HG03575 (cell line): ENCODE results near the gene DCAF10.
"Not testable (repeated sequence)": the region's sequence is repeated elsewhere in the genome, so short reads cannot be mapped to it uniquely, and the experiment has no call there.

ENCODE experiments used
- ATAC-seq: cut with Tn5 transposase; IDR thresholded peaks from one replicate; pipeline ENCODE4 v1.9.1; 2021; ENCODE audit not compliant: unreplicated experiment, insufficient number of reproducible peaks, low FRiP score; ENCODE audit errors: extremely low read depth

DCAF10 gene, protein sequence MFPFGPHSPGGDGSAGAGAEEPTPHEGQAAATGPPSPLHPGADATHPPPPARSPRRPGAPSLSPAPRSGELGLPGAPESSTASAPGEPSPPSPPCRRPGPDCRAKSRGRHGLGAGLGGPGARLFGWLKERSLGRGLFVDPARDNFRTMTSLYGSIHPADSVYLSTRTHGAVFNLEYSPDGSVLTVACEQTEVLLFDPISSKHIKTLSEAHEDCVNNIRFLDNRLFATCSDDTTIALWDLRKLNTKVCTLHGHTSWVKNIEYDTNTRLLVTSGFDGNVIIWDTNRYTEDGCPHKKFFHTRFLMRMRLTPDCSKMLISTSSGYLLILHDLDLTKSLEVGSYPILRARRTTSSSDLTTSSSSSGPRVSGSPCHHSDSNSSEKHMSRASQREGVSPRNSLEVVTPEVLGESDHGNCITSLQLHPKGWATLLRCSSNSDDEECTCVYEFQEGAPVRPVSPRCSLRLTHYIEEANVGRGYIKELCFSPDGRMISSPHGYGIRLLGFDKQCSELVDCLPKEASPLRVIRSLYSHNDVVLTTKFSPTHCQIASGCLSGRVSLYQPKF

DNA sequence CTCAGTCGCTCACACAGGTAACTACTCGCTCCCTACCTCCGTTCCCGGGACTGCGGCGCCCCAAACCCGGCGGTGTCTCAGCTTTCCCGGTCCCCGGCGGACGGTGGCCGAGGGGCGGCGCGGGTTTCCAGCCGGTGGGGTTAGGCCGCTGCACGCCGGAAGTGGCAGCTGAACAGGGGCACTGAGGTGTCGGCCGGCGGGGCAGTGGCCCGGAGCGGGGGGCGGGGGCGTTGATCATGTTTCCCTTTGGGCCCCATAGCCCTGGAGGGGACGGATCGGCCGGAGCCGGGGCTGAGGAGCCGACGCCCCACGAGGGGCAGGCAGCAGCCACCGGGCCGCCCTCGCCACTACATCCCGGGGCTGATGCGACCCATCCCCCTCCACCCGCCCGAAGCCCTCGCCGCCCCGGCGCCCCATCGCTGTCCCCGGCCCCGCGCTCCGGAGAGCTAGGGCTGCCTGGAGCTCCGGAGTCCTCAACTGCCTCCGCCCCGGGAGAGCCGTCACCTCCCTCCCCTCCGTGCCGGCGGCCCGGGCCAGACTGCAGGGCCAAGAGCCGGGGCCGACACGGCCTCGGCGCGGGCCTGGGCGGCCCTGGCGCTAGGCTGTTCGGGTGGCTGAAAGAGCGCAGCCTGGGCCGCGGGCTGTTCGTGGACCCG is at the start of gene DCAF10:
TSS of gene DCAF10 (plus strand) at position 167 of the 656 bp plus-strand sequence. CDS start at position 237, 70 bp downstream.
- peak; percentile 42 for ATAC-seq

DNA sequence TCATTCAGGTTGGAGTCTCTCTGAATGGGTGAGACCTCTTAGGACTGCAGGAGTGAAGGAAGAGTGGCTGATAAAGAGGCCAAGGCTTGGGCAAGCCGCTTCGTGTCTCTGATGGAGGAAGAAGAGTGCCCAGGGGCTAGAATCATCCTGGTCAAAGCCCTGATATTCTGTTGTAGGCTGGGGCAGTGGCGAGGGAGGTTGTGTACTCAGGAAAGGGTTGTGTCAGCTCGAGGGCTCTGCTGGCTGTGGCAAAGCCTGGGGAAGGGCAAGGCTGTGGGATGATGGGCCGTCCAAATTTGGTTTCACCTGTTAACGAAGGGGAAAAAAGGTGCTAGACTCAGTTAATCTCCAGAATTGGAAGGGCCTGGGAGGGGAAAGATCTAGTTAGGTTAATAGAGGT is 49.4 kb upstream of the DCAF10 start:
- no peak for ATAC-seq

DNA sequence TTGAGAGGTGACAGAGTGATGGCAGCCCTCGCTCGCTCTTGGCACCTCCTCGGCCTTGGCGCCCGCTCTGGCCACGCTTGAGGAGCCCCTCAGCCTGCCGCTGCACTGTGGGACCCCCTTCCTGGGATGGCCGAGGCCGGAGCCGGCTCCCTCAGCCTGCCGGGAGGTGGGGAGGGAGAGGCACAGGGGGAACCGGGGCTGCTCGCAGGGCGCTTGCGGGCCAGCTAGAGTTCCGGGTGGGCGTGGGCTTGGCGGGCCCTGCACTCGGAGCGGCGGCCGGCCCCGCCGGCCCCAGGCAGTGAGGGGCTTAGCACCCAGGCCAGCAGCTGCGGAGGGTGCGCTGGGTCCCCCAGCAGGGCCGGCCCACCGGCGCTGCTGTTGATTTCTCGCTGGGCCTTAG is 48.9 kb upstream of the DCAF10 start:
- not testable (repeated sequence) for ATAC-seq

DNA sequence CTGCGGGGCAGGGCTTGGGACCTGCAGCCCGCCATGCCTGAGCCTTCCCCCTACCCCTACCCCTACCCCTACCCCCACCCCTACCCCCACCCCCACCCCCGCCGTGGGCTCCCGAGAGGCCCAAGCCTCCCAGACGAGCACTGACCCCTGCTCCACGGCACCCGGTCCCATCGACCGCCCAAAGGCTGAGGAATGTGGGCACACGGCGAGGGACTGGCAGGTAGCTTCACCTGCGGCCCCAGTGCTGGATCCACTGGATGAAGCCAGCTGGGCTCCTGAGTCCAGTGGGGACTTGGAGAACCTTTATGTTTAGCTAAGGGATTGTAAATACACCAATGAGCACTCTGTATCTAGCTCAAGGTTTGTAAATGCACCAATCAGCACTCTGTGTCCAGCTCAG is 48.5 kb upstream of the DCAF10 start:
- not testable (repeated sequence) for ATAC-seq

DNA sequence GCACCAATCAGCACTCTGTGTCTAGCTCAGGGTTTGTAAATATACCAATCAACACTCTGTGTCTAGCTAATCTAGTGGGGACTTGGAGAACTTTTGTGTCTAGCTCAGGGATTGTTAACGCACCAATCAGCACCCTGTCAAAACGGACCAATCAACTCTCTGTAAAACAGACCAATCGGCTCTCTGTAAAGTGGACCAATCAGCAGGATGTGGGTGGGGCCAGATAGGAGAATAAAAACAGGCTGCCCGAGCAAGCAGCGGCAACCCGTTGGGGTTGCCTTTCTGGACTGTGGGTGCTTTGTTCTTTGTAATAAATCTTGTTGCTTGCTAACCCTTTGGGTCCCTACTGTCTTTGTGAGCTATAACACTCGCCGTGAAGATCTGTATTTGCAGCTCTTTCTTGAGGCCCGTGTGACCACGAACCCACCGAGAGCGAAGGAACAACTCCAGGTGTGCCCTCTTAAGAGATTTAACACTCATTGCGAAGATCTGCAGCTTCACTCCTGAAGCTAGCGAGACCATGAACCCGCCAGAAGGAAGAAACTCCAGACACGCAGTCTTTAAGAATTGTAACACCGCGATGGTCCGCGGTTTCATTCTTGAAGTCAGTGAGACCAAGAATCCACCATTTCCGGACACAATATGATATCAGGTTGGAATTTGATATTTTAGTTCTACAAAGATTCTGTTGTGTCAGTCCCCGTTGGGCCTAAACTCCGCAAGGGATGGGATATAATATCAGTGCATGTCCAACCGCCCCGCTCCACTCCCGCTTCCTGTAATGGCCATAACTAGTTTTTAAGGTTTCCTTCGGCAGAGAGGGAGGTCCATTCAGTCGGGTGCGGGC is 47.7 kb upstream of the DCAF10 start:
- ATAC-seq: no peak

DNA sequence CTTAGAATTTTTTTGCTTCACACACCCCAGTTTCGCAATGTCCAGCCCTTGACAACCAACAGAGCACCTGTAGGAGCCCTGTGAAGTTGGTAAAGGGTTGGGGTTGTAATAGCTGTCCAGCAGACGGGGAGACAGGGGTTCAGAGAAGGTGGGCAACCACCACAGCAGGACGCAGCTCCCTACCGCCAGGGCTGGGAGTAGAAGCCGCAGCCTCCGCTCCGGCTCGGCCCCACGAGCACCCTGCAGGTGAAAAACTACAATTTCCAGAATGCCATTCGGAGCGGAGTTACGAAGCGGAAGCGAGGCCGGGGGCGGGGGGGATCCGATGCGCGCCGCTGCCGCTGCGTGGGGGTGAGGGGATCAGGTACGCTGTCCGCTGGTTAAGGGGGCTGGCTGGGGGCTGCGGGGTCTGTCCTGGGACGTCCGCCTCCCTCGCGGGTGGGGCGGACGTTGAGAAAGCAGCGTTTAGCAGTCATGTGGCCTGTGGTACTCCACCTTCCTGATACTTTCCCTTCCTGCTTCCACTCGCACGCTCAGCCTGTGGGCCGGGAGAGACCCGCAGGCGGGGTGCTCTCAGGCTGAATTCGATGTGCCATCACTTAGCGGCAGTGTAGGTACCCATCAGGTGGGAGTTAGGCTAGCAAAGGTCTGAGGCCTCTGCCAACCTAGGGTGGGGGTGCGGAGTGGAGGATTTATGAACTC is 47.0 kb upstream of the DCAF10 start, which contains the start of gene TRMT10B:
TSS of gene TRMT10B (plus strand) at position 317 of the 702 bp plus-strand sequence. CDS start 8,127 bp downstream, outside the sequence.
- ATAC-seq: peak; percentile 70

DNA sequence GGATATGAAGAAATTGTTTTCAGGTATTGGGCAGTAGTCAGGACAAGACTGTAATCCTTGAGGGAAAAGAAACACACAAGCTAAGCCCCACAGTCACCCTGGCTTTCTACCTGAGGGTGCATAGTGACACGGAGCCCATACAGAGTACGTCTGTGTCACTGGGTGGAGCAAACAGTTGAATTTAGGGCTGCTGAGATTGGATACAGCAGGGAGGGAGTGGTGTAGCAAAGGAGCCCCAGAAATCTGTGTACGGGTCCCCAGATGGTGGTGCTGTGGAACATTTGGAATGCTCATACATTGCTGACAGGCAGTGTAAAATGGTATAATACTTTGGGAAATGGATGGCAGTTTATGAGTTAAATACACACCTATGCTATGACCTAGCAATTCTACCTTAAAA is 41.9 kb upstream of the DCAF10 start:
- no peak for ATAC-seq

DNA sequence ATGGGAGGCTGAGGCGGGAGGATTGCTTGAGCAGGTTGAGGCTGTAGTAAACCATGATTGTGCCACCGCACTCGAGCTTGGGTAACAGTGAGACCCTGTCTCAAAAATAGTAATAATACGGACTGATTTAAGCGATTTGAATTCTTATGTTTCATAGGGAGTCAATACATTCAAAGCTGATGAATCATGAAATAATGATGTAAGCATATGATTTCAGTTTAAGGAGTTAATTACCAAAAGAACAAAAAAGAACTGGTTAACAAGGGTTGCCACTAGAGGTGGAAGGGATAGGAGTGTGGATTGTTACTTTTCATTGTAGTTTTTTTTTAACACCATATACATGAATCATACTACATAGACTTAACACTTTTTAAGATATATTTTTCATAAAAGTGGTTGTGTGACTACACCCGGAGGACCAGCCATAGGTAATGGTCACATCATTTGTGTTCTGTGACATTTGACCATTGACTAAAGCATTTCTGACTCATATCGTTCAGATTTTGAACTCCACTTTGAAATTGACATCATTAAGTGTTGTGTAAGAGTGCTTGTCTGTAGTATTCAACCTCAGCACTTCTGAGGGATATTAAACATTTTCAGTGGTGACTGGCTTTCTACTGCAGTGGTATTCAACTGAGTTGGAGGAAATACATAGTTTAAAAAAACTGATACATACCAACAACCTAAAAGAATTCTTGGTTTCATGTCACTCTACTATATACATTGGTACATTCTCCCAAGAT is 40.0 kb upstream of the DCAF10 start:
- ATAC-seq: no peak

DNA sequence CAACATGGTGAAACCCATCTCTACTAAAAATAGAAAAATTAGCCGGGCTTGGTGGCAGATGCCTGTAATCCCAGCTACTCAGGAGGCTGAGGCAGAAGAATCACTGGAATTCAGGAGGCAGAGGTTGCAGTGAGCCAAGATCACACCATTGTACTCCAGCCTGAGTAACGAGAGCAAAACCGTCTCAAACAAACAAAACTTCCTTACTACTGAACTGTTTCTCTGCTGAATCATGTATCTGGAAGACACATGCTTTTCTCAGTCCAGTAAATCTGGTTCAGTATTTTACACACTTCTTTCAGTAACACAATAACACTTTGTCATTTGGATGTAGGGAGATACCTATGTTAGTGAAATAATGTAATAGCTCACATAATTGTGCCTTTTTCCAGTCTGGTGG is 39.1 kb upstream of the DCAF10 start:
- ATAC-seq: no peak

DNA sequence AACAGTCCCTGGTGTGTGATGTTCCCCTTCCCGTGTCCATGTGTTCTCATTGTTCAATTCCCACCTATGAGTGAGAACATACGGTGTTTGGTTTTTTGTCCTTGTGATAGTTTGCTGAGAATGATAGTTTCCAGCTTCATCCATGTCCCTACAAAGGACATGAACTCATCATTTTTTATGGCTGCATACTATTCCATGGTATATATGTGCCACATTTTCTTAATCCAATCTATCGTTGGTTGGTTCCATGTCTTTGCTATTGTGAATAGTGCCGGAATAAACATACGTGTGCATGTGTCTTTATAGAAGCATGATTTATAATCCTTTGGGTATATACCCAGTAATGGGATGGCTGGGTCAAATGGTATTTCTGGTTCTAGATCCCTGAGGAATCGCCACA is 35.3 kb upstream of the DCAF10 start:
- ATAC-seq: not testable (repeated sequence)

DNA sequence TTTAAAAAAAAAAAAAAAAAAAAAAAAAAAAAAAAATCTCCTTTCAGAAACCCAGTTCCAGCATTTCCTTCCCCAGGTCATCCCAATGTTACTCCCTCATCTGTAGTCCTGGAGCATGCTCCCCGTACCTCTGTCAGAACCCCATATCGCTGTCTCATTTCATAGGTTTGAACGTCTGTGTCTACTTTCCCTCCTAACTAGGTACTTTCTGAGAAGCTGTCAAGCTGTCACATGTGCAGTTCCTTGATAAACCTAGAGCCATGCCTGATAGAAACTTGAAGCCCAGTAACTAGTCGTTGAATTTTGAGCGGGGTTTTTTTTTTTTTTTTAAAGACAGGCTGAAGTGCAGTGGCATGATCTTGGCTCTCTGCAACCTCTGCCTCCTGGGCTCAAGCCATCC is 31.3 kb upstream of the DCAF10 start:
- no peak for ATAC-seq

DNA sequence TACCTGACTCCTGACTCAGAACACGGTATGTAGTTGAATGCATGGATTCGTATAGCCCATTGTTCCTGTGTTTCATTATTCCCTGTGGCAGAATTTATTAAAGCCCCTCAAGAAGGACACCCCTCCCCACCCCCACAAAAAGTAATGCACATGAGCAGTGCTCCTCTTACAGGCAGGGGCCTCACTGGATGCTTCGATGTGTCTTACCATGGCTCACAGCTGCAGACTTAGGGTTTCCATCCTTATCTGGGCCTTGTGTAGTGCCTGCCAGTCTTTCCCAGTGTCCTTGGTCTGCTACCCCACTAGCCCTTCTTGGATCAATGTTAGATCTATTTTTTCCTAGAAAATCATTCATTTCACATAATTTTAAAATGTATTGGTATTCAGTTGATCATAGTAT is 30.6 kb upstream of the DCAF10 start:
- no peak for ATAC-seq

DNA sequence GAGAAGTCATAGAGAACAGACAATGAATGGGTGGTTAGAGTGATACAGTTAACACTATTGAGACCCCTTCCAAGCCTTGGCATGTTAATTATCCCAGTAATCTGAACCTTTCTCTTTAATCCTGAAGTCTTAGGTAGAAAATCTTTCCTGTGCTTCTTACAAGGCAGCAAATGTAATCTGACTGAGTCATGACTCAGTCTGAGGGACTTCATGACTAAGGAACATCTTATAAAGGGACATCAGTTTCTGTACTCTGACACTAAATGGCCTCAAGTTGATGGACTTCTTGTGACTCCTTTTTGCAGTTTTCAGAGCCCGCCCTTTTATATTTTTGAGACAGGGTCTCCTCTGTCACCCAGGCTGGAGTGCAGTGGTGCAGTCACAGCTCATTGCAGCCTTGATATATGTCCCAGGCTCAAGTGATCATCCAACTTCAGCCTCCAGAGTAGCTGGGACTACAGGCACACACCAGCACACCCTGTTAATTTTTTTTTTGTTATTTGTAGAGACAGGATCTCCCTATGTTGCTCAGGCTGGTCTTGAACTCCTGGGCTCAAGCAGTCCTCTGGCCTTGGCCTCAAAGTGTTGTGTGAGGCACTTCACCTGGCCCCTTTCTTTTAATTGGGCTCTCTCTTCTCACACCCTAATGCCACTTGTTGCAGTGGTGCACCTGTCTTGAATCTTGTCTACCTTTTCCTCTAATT is 25.2 kb upstream of the DCAF10 start:
- no peak for ATAC-seq

DNA sequence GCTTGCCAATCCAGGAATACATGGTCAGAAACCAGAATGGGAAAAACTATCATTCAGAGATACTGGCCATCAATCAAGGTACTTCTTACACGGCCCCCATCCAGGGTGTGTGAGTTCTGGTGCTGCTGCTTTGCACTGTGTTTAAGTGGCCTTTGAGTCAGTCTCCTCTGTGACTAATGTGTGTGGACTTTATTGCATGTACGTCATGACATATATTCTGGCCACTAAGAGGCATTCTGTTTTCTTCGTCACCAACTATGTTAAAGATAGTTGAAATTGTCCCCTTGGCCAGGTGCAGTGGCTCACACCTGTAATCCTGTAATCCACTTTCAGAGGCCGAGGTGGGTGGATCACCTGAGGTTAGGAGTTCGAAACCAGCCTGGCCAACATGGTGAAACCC is 24.3 kb upstream of the DCAF10 start:
- no peak for ATAC-seq

DNA sequence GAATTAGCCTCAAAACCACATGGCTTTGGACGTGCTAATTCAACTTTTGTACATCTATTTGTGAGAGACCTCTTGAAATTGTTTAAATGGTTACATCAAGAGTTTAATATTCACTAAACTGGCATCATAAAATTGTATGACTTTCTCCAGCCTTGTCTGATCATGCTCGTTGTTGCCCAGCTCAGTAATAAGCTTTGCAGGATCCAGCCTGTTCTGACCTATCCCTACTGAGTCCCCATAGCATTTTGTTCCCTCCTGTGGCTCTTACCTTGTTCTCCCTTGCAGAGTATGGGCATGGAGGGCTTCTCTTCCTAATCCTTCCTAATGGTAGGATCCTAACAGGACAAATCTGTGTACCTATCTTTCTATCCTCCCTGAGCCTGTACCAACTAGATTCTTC is 22.1 kb upstream of the DCAF10 start:
- no peak for ATAC-seq

DNA sequence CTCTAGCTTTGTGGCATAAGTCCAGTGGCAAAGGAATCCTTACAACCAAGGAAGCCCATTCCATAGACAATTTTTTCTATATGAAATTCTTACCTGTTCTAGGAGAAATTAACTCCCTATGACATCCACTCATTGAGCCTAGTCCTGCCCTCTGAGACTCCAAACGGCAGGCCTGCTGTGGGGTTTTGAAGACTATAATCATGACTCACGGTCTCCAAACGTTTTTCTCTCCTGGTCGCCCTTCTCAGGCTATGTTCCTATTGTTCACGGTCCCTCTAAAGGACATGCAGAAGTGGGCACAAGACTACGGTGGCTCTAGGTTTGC is 16.3 kb upstream of the DCAF10 start:
- no peak for ATAC-seq

DNA sequence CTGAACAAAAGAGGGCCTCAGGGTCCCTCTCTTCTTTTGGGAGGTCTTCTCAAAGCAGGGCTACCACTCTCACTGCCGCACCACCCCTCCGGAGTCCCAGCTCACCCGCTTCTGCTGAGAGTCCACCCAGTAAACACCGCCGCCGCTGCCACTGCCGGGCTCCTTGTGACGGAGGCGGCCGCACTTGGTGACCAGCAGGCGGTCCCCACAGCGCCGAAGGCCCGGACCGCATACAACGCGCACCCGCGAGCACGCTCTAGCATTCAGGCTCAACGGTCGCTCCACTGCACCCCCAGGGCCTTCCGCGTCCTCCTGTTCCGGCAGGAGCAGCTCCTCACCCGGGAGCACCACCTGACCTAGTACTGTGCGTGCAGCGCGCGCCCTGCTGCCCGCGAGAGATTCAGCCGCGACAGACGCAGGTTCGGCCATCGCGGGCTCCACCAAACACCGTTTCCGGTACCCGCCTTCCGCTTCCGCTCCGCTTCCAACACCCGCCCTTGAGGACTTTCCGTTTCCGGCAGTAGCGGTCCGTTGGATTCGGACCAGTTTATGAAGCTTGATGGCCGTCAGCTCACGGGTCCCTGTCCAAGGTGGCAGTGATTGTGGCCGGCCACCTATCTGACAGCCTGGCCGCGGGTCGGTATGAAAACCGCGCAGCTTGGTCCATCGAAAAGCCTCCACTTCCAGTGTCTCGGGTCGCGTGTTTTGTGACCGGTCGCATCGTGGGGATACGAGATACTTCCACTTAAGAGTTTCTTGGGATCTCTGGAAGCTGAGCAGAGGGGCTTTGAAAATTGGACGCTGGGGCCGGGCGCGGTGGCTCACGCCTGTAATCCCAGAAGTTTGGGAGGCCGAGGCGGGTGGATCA is 15.7 kb upstream of the DCAF10 start, which contains the start of gene EXOSC3:
TSS of gene EXOSC3 (minus strand) at position 449 of the 868 bp plus-strand sequence. CDS start at position 429, 20 bp downstream.
- ATAC-seq: no peak
